ENCODE results near the gene HEXA. TPM values are rescaled to one million over a fixed set of nuclear protein-coding genes. Genes with fewer than 3 reads are reported as not detected.

Gene HEXA
- total and polyA plus RNA-seq, 9 of the 15 experiments (the other 6 are each of a cell fraction or from before 2014, with no cell fraction given), result 22.2 to 136 (median 68.9) TPM

- TF ChIP-seq KLF10 (CRISPR knock-in tag; IDR thresholded peaks at IDR 0.05), result no peak
- TF ChIP-seq BHLHE40 (IDR thresholded peaks at IDR 0.05; ENCODE audit: low read length), result no peak
- TF ChIP-seq BMI1 (IDR thresholded peaks at IDR 0.05; ENCODE audit: low read length), result no peak
- no peak for TF ChIP-seq NFE2L1 (tag; IDR thresholded peaks at IDR 0.05; ENCODE audit: borderline replicate concordance, low read depth)
- TF ChIP-seq PKNOX1 (IDR thresholded peaks at IDR 0.05), result no peak
- no peak for TF ChIP-seq EHMT2 (IDR thresholded peaks at IDR 0.05)
- TF ChIP-seq HIVEP1 (CRISPR knock-in tag; IDR thresholded peaks at IDR 0.05), result no peak
- TF ChIP-seq ZNF644 (tag; IDR thresholded peaks at IDR 0.05; ENCODE audit: low read depth), result no peak
Observed at GRCh38 chr15:72358121-72358520, 17.7 kb downstream of the HEXA start (continued).

GRCh38 chr15:72354496-72354895 lies 21.3 kb downstream of the HEXA start:
- 100% methylated on average over 1 of the region's 1 CpG for WGBS (ENCODE audit: insufficient coverage, low coverage, missing lambda C conversion rate)
- no peaks in the 10 kb centered on the region for H3K9me1 ChIP-seq (ENCODE audit: control insufficient read depth, insufficient read depth, low read length)
- H3K9ac ChIP-seq (ENCODE audit: insufficient read depth in 1 of 2, low read depth in 2 of 2, low read length in 2 of 2), result no peak overlapping the region
- no peaks in the 10 kb centered on the region for H4K20me1 ChIP-seq (replicated peaks; ENCODE audit: control insufficient read depth, insufficient read depth, low read length)
- no peaks in the 10 kb centered on the region for H3K79me2 ChIP-seq (ENCODE audit: control insufficient read depth, insufficient read depth, low read length)
- no peak overlapping the region for H2AFZ ChIP-seq (ENCODE audit: low read depth, low read length)
- in situ Hi-C loops (cut with MboI) (no loop called here), intact Hi-C loops (cut with micrococcal nuclease) (no loop called here)
- FAIRE-seq (no peak), DNase-seq (ENCODE audit: extremely low read depth in 1 of 4, low spot score in 3 of 4) (no peak), ATAC-seq (no peak)
- peaks cover 68% of the 10 kb centered on the region for H3K36me3 ChIP-seq (ENCODE audit: control insufficient read depth, insufficient read depth, low read length)
- no peak overlapping the region for H3K27ac ChIP-seq (ENCODE audit: extremely low read depth, low read depth, low read length)
- H3K4me1 ChIP-seq (replicated peaks in 1 of 2; ENCODE audit: control insufficient read depth in 2 of 2, insufficient read depth in 2 of 2, low read length in 2 of 2), result no peaks in the 10 kb centered on the region; a peak in 1 of 5 replicates
- H3K4me2 ChIP-seq (ENCODE audit: insufficient read depth, low read length), result no peak overlapping the region
- TF ChIP-seq LCOR (CRISPR knock-in tag; IDR thresholded peaks at IDR 0.05) (no peak), ZNF830 (CRISPR knock-in tag; IDR thresholded peaks at IDR 0.05) (no peak), BRD4 (IDR thresholded peaks at IDR 0.05) (no peak), FOSL1 (tag; conservative IDR thresholded peaks at IDR 0.05) (no peak), ZBTB17 (CRISPR knock-in tag; IDR thresholded peaks at IDR 0.05) (no peak), ZNF512 (tag; IDR thresholded peaks at IDR 0.05) (no peak), SRSF3 (IDR thresholded peaks at IDR 0.05; ENCODE audit: insufficient read depth, low read length) (no peak), ZNF316 (IDR thresholded peaks at IDR 0.05) (no peak), ZNF232 (CRISPR knock-in tag; IDR thresholded peaks at IDR 0.05) (no peak), PBX2 (CRISPR knock-in tag; IDR thresholded peaks at IDR 0.05; ENCODE audit: low read depth) (no peak), PBX2 (tag; conservative IDR thresholded peaks at IDR 0.05; ENCODE audit: low read depth) (no peak), HDAC1 (IDR thresholded peaks at IDR 0.05) (no peak)
- no peaks in the 10 kb centered on the region for H3K27me3 ChIP-seq (ENCODE audit: control insufficient read depth in 2 of 2, insufficient read depth in 2 of 2, low read length in 2 of 2)
- ChIA-PET POLR2A (interaction anchor here (1.7 kb wide), 1 partner anchor 13 kb away, joined by 7 read pairs; no protein-coding TSS in a partner anchor), CTCF (ENCODE audit: low intra/inter-chr PET ratio) (no interaction called here)
- no peak overlapping the region for H3K4me3 ChIP-seq
- BruUV-seq (replicated peaks), result no TSS peak
- H3K9me3 ChIP-seq (replicated peaks; ENCODE audit: control insufficient read depth, insufficient read depth, low read depth, low read length), result no peaks in the 10 kb centered on the region
